Keratinocyte (primary cell): ENCODE measurements around the gene CNIH4. TPM values are rescaled to one million over a fixed set of nuclear protein-coding genes. Genes with fewer than 3 reads are reported as not detected.

Experiments
- DNase-seq: peaks from one replicate; pipeline ENCODE4 v3.0.0-alpha.2; 2011; ENCODE audit warnings: low read depth, missing footprints, low spot score
- FAIRE-seq: peaks from 2 replicates; lab custom pipeline; 2011; peaks lifted over from hg19 to GRCh38; lab: Jason Lieb, UNC
- H2AFZ ChIP-seq: 2 replicates; pipeline ENCODE4 v1.6.0; 2012; ENCODE audit warnings: low read length, control low read depth, inconsistent platforms; ENCODE audit not compliant: control insufficient read depth
- H3K27ac ChIP-seq: 2 replicates; pipeline ENCODE4 v1.5.1; 2011; ENCODE audit warnings: low read length; ENCODE audit not compliant: control insufficient read depth, insufficient read depth
- H3K27me3 ChIP-seq: 3 replicates; pipeline ENCODE4 v1.6.0; 2011; ENCODE audit warnings: low read length; ENCODE audit not compliant: control insufficient read depth, insufficient read depth; ENCODE audit errors: extremely low read depth
- H3K36me3 ChIP-seq, 2 experiments: 2 replicates in 1 of 2; 3 replicates in 1 of 2; pipeline ENCODE4 v1.5.1; 2011; ENCODE audit warnings: low read length in 2 of 2, mild to moderate bottlenecking in 1 of 2; ENCODE audit not compliant: control insufficient read depth in 2 of 2, insufficient read depth in 2 of 2; ENCODE audit errors: extremely low read depth in 1 of 2
- H3K4me1 ChIP-seq: 3 replicates; pipeline ENCODE4 v1.5.1; 2011; ENCODE audit warnings: low read length; ENCODE audit not compliant: control insufficient read depth, insufficient read depth; ENCODE audit errors: extremely low read depth
- H3K4me2 ChIP-seq: 3 replicates; pipeline ENCODE4 v1.6.0; 2011; ENCODE audit warnings: low read depth, low read length; ENCODE audit not compliant: control insufficient read depth, insufficient read depth; ENCODE audit errors: extremely low read depth
- H3K4me3 ChIP-seq, 3 experiments: fragments of 200-600 bp in 1 of 3; sonication (generic) in 1 of 3; 2 replicates in 2 of 3; 3 replicates in 1 of 3; pipeline ENCODE4 v1.5.1; 2011 to 2016; ENCODE audit warnings: low read length in 3 of 3, mild to moderate bottlenecking in 3 of 3, control low read depth in 2 of 3, inconsistent platforms in 1 of 3, low read depth in 1 of 3, mixed read lengths in 1 of 3, mixed run types in 1 of 3, moderate library complexity in 1 of 3; ENCODE audit not compliant: control insufficient read depth in 2 of 3, insufficient read depth in 2 of 3; ENCODE audit errors: extremely low read depth in 1 of 3
- H3K79me2 ChIP-seq: 2 replicates; pipeline ENCODE4 v1.6.0; 2012; ENCODE audit warnings: low read length; ENCODE audit not compliant: control insufficient read depth, insufficient read depth
- H3K9ac ChIP-seq: 3 replicates; pipeline ENCODE4 v1.6.0; 2011; ENCODE audit warnings: low read length; ENCODE audit not compliant: control insufficient read depth, insufficient read depth; ENCODE audit errors: extremely low read depth
- H3K9me1 ChIP-seq: 3 replicates; pipeline ENCODE4 v1.6.0; 2011; ENCODE audit warnings: low read length; ENCODE audit not compliant: control insufficient read depth, insufficient read depth; ENCODE audit errors: extremely low read depth
- H3K9me3 ChIP-seq: 2 replicates; pipeline ENCODE4 v1.5.1; 2012; ENCODE audit warnings: low read depth, low read length; ENCODE audit not compliant: control insufficient read depth
- H4K20me1 ChIP-seq: 3 replicates; pipeline ENCODE4 v1.6.0; 2011; ENCODE audit warnings: low read length; ENCODE audit not compliant: control insufficient read depth, insufficient read depth; ENCODE audit errors: extremely low read depth
- CTCF ChIP-seq, 3 experiments: IDR thresholded peaks in 1 of 3; conservative IDR thresholded peaks in 1 of 3; optimal IDR thresholded peaks in 1 of 3; 2 replicates in 2 of 3; 3 replicates in 1 of 3; pipeline versions ENCODE3 to v1.5.1; 2011; ENCODE audit warnings: low read length in 3 of 3, mild to moderate bottlenecking in 3 of 3, moderate library complexity in 2 of 3, control low read depth in 1 of 3, inconsistent platforms in 1 of 3; ENCODE audit not compliant: insufficient read depth in 2 of 3; ENCODE audit errors: extremely low read depth in 1 of 3
- EZH2 ChIP-seq: IDR thresholded peaks from one replicate; pipeline ENCODE4 v1.6.1; 2012; ENCODE audit warnings: inconsistent platforms, mild to moderate bottlenecking, low read length, moderate library complexity
- dilution Hi-C: fragments of 300-500 bp; cut with MboI; formaldehyde crosslinking; loops from one replicate; pipeline ENCODE4 v1.7.0; 2020; ENCODE audit warnings: low sequenced_read_pairs; ENCODE audit not compliant: extremely low pct_ligation_motif_present
- polyA plus RNA-seq, 5 experiments: library from polyadenylated mRNA; depleted of rRNA in 3 of 5; stranded (reverse) in 3 of 5; stranded (forward) in 1 of 5; unstranded in 1 of 5; fragments of >200 nt; gene quantifications; 1 replicate in 1 of 5; 2 replicates in 3 of 5; 3 replicates in 1 of 5; pipeline versions ENCODE4 v1.2.1 to v1.2.3, GENCODE V29; 2011 to 2012; ENCODE audit warnings: missing spikeins in 2 of 5, low read depth in 1 of 5, low replicate concordance in 1 of 5

Gene CNIH4
- polyA plus RNA-seq, 1 donor (not counting 4 experiments of a cell fraction or from before 2014, with no cell fraction given) = 139 TPM

DNA sequence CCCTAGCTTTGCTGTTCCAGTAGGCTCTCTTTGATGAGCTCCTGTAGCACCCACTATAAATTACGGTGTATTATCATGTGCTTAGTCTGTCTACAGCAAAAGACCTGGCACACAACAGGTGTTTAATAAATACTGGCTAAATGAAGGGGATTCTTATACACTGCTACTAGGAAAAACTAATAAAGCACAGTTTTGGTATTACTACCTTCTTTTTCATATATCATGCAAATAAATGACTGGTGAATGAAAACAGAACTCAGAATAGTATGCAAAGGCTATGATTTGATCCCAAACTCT, 51.6 kb downstream of the CNIH4 start:
- no peak for TF ChIP-seq CTCF (optimal IDR thresholded peaks at IDR 0.05 in 1 of 3, IDR thresholded peaks at IDR 0.05 in 1 of 3, conservative IDR thresholded peaks at IDR 0.05 in 1 of 3; ENCODE audit: extremely low read depth in 1 of 3, insufficient read depth in 2 of 3, low read length in 3 of 3)
- TF ChIP-seq EZH2 = no peak
- Histone ChIP-seq H3K27me3 (no peaks in the 10 kb centered on the region), H3K4me3 (no peak overlapping the region), H4K20me1 (no peaks in the 10 kb centered on the region), H3K36me3 (peaks cover 13 to 14% of the 10 kb centered on the region in 2 experiments), H2AFZ (no peak overlapping the region), H3K27ac (no peak overlapping the region), H3K9ac (no peak overlapping the region), H3K4me1 (peaks cover 8% of the 10 kb centered on the region), H3K9me1 (no peaks in the 10 kb centered on the region), H3K79me2 (peaks cover 5% of the 10 kb centered on the region), H3K9me3 (no peaks in the 10 kb centered on the region), H3K4me2 (no peak overlapping the region)
- FAIRE-seq = no peak
- no peak for DNase-seq
- dilution Hi-C loops = no loop called here

- Histone ChIP-seq H3K9me1 (no peaks in the 10 kb centered on the region), H4K20me1 (no peaks in the 10 kb centered on the region), H3K27me3 (no peaks in the 10 kb centered on the region), H3K79me2 (peaks cover 5% of the 10 kb centered on the region), H3K27ac (no peak overlapping the region), H3K9me3 (no peaks in the 10 kb centered on the region), H3K4me3 (no peak overlapping the region), H3K36me3 (peaks cover 8 to 9% of the 10 kb centered on the region in 2 experiments), H3K9ac (no peak overlapping the region), H3K4me2 (no peak overlapping the region), H2AFZ (no peak overlapping the region), H3K4me1 (peaks cover 8% of the 10 kb centered on the region)
- FAIRE-seq = no peak
- dilution Hi-C loops = no loop called here
- DNase-seq = no peak
- TF ChIP-seq EZH2 (no peak), CTCF (optimal IDR thresholded peaks at IDR 0.05 in 1 of 3, IDR thresholded peaks at IDR 0.05 in 1 of 3, conservative IDR thresholded peaks at IDR 0.05 in 1 of 3; ENCODE audit: extremely low read depth in 1 of 3, insufficient read depth in 2 of 3, low read length in 3 of 3) (no peak)
These were observed 55.1 kb downstream of the CNIH4 start for GRCh38 chr1:224411766-224412165.
